Naive thymus-derived CD8-positive, alpha-beta T cell (primary cell): ENCODE data around the gene KCNK5. TPM values are rescaled to one million over a fixed set of nuclear protein-coding genes. Genes with fewer than 3 reads are reported as not detected.

Experiments used
- ATAC-seq, 2 donors: fragments of 150-1000 bp; cut with Tn5 transposase in 1 of 2; sonication (Bioruptor Pico), chemical (Tn5 transposase) in 1 of 2; 1 replicate in 1 of 2; 2 replicates in 1 of 2; pipeline ENCODE4 v1.10.0; 2021; ENCODE audit warnings: mild to moderate bottlenecking in 2 of 2, moderate library complexity in 2 of 2
- POLR2A ChIA-PET: fragments of 350-600 bp; sonication (Branson Sonifier 250); formaldehyde crosslinking; loops from one replicate; lab custom pipeline; 2021; ENCODE audit warnings: antibody characterized with exemption; lab: Charles Lee
- DNase-seq, 10 donors: peaks; one replicate each; pipeline versions ENCODE4 v3.0.0 to v3.0.0-alpha.2; 2020 to 2022
- H3K27ac Mint-ChIP-seq, 10 donors: one replicate each; pipeline ENCODE4 v1.8.0; 2020 to 2022; ENCODE audit warnings: mild to moderate bottlenecking in 10 of 10, mixed read lengths in 10 of 10, moderate library complexity in 4 of 10, inconsistent platforms in 1 of 10
- H3K27me3 Mint-ChIP-seq, 5 donors: one replicate each; pipeline ENCODE4 v1.8.0; 2021 to 2022; ENCODE audit warnings: mixed read lengths in 5 of 5
- H3K36me3 Mint-ChIP-seq, 3 donors: one replicate each; pipeline ENCODE4 v1.8.0; 2020 to 2022; ENCODE audit warnings: mixed read lengths in 3 of 3, mild to moderate bottlenecking in 2 of 3, inconsistent platforms in 1 of 3
- H3K4me1 Mint-ChIP-seq, 4 donors: one replicate each; pipeline ENCODE4 v1.8.0; 2021 to 2022; ENCODE audit warnings: mixed read lengths in 4 of 4
- H3K4me3 Mint-ChIP-seq, 10 donors: one replicate each; pipeline ENCODE4 v1.8.0; 2020 to 2022; ENCODE audit warnings: mild to moderate bottlenecking in 10 of 10, mixed read lengths in 10 of 10, moderate library complexity in 6 of 10, inconsistent platforms in 1 of 10
- H3K9me3 Mint-ChIP-seq, 9 donors: one replicate each; pipeline ENCODE4 v1.8.0; 2020 to 2022; ENCODE audit warnings: mixed read lengths in 9 of 9, mild to moderate bottlenecking in 3 of 9, inconsistent platforms in 1 of 9, moderate library complexity in 1 of 9
- polyA plus RNA-seq, 3 donors: library from polyadenylated mRNA; unstranded; fragments of 300-500 nt; fragmentation: Illumina TruSeq; gene quantifications; one replicate each; pipeline ENCODE4 v1.2.3, GENCODE V29; 2021
- total RNA-seq, 8 experiments: library from RNA in 2 of 8; stranded (reverse) in 2 of 8; gene quantifications; one replicate each; pipeline ENCODE4 v1.2.3 and lab custom pipeline; 2021 to 2026

The KCNK5 gene
- total and polyA plus RNA-seq, 5 experiments from 2014 or later: 0.11 to 0.16 TPM; not detected in 3

GRCh38 chr6:39188571-39188970, 40.7 kb downstream of the KCNK5 start:
- DNase-seq (no peak), ATAC-seq (no peak)
- Mint-ChIP-seq H3K9me3 (no peaks in the 10 kb centered on the region), H3K27ac (peak overlapping the region in 4 of 10 donors; percentile 10 to 72 (median 21)), H3K4me3 (no peak overlapping the region), H3K36me3 (no peaks in the 10 kb centered on the region), H3K4me1 (peaks cover 4 to 8% (median 5%) of the 10 kb centered on the region in 4 donors), H3K27me3 (no peaks in the 10 kb centered on the region)
- POLR2A ChIA-PET: no interaction called here

GRCh38 chr6:39188098-39188450, 41.2 kb downstream of the KCNK5 start:
- POLR2A ChIA-PET: no interaction called here
- Mint-ChIP-seq H3K27me3 (no peaks in the 10 kb centered on the region), H3K27ac (peak overlapping the region in 1 of 10 donors; percentile 31)

GRCh38 chr6:39184906-39185580, 44.2 kb downstream of the KCNK5 start:
- H3K36me3 Mint-ChIP-seq: no peaks in the 10 kb centered on the region
- H3K27ac Mint-ChIP-seq: no peak overlapping the region
- POLR2A ChIA-PET: no interaction called here
- H3K4me1 Mint-ChIP-seq: peaks cover 4 to 8% (median 5%) of the 10 kb centered on the region in 4 donors
- no peak overlapping the region for H3K4me3 Mint-ChIP-seq
- no peak for ATAC-seq
- no peaks in the 10 kb centered on the region for H3K9me3 Mint-ChIP-seq
- H3K27me3 Mint-ChIP-seq: no peaks in the 10 kb centered on the region
- DNase-seq: no peak

More at GRCh38 chr6:39188098-39188450, 41.2 kb downstream of the KCNK5 start:
- H3K4me3 Mint-ChIP-seq: no peak overlapping the region
- H3K36me3 Mint-ChIP-seq: no peaks in the 10 kb centered on the region
- DNase-seq (no peak), ATAC-seq (no peak)
- H3K4me1 Mint-ChIP-seq: peaks cover 4 to 8% (median 5%) of the 10 kb centered on the region in 4 donors
- H3K9me3 Mint-ChIP-seq: no peaks in the 10 kb centered on the region

DNA sequence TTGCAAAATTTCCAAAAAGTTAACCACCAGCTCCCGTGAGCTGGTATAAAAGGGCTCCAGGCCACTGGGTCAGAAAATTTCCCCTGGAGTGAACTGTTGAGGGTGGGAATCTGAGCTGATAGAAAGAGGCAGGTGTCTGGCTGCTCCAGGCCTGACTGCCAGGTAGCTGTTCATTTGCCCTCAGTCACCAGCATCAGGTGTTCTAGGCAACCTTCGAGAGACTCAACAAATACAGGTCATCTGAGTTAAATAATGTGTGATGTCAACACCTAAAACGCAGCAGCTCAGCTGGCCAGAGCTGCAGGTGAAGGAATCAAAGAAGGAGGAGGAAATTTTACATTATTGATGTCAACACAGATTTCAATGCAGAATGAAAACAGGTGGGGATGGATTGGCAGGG, 46.7 kb downstream of the KCNK5 start:
- POLR2A ChIA-PET: no interaction called here
- no peak overlapping the region for H3K27ac Mint-ChIP-seq
- H3K4me1 Mint-ChIP-seq: no peaks in the 10 kb centered on the region

DNA sequence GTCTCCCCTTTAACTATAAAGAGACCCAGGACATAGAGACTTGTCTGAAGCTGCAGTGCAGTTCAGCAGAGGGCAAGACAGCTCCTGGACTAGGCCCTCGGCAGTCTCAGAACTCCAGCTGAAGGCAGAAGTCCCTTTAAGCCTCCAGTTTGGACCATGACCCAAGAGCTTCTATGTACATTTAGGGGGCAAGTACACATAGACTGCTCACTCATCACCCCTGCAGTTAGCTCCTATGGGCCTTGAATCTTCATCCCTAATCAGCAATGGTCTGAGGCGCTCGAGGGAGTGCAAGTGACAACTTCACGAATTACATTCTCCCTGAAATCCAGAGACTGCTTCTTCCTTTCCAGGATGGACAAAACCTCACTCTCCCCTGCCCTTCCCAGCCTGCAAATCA, 47.4 kb downstream of the KCNK5 start:
- Mint-ChIP-seq H3K4me1 (no peaks in the 10 kb centered on the region), H3K9me3 (peaks cover 0 to 18% (median 10%) of the 10 kb centered on the region in 9 donors), H3K4me3 (no peak overlapping the region), H3K36me3 (peaks cover 0 to 16% (median 4%) of the 10 kb centered on the region in 3 donors), H3K27me3 (no peaks in the 10 kb centered on the region), H3K27ac (no peak overlapping the region)
- no peak for ATAC-seq
- DNase-seq: no peak
- POLR2A ChIA-PET: no interaction called here

More for the DNA sequence above, 46.7 kb downstream of the KCNK5 start:
- ATAC-seq: no peak
- no peak for DNase-seq
- Mint-ChIP-seq H3K36me3 (peaks cover 0 to 9% (median 2%) of the 10 kb centered on the region in 3 donors), H3K9me3 (peaks cover 0 to 11% (median 2%) of the 10 kb centered on the region in 9 donors), H3K27me3 (no peaks in the 10 kb centered on the region), H3K4me3 (no peak overlapping the region)

DNA sequence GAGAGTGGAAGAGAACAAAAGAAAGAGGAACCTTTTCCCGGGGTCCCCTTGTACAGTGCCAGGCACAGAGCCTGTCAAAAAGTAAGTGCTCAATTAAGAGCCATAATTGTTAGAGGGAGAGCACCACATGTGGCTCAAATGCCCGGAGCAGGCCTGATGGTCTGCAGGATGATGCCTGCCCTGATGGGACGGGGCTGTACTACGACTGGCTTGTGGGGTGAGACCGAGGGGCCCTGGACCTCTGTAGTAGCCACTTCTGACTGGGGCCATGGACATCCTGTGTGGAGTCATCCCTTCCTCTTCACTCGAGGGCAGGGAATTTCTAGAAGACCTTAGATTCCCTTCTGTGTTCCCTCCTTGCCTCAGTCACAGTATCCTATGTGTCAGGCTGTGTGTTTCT, 47.9 kb downstream of the KCNK5 start:
- H3K9me3 Mint-ChIP-seq: peaks cover 0 to 22% (median 12%) of the 10 kb centered on the region in 9 donors
- POLR2A ChIA-PET: no interaction called here
- no peak for DNase-seq
- H3K4me3 Mint-ChIP-seq: no peak overlapping the region
- peaks cover 0 to 19% (median 4%) of the 10 kb centered on the region in 3 donors for H3K36me3 Mint-ChIP-seq
- ATAC-seq: no peak
- no peaks in the 10 kb centered on the region for H3K27me3 Mint-ChIP-seq
- H3K27ac Mint-ChIP-seq: no peak overlapping the region
- no peaks in the 10 kb centered on the region for H3K4me1 Mint-ChIP-seq

- Mint-ChIP-seq H3K9me3 (peaks cover 0 to 22% (median 15%) of the 10 kb centered on the region in 9 donors), H3K4me3 (no peak overlapping the region), H3K4me1 (no peaks in the 10 kb centered on the region), H3K27ac (no peak overlapping the region), H3K27me3 (no peaks in the 10 kb centered on the region), H3K36me3 (peaks cover 0 to 19% (median 4%) of the 10 kb centered on the region in 3 donors)
- DNase-seq (peak in 1 of 10 donors; percentile 19), ATAC-seq (no peak)
- POLR2A ChIA-PET: no interaction called here
These were observed 50.5 kb downstream of the KCNK5 start for GRCh38 chr6:39178804-39179203.

- no peak for DNase-seq
- H3K4me1 Mint-ChIP-seq: no peaks in the 10 kb centered on the region
These were observed 51.0 kb downstream of the KCNK5 start for GRCh38 chr6:39178235-39178634.

GRCh38 chr6:39177130-39177529, 52.1 kb downstream of the KCNK5 start:
- POLR2A ChIA-PET: no interaction called here
- H3K4me3 Mint-ChIP-seq: no peak overlapping the region
- H3K4me1 Mint-ChIP-seq: no peaks in the 10 kb centered on the region
- peaks cover 0 to 22% (median 16%) of the 10 kb centered on the region in 9 donors for H3K9me3 Mint-ChIP-seq
- no peak overlapping the region for H3K27ac Mint-ChIP-seq
- H3K36me3 Mint-ChIP-seq: peaks cover 0 to 19% (median 4%) of the 10 kb centered on the region in 3 donors
- DNase-seq (no peak), ATAC-seq (no peak)
- no peaks in the 10 kb centered on the region for H3K27me3 Mint-ChIP-seq

More at GRCh38 chr6:39178235-39178634, 51.0 kb downstream of the KCNK5 start:
- Mint-ChIP-seq H3K36me3 (peaks cover 0 to 19% (median 4%) of the 10 kb centered on the region in 3 donors), H3K4me3 (no peak overlapping the region), H3K27ac (no peak overlapping the region), H3K27me3 (no peaks in the 10 kb centered on the region), H3K9me3 (peaks cover 0 to 22% (median 16%) of the 10 kb centered on the region in 9 donors)
- POLR2A ChIA-PET: no interaction called here
- ATAC-seq: no peak

DNA sequence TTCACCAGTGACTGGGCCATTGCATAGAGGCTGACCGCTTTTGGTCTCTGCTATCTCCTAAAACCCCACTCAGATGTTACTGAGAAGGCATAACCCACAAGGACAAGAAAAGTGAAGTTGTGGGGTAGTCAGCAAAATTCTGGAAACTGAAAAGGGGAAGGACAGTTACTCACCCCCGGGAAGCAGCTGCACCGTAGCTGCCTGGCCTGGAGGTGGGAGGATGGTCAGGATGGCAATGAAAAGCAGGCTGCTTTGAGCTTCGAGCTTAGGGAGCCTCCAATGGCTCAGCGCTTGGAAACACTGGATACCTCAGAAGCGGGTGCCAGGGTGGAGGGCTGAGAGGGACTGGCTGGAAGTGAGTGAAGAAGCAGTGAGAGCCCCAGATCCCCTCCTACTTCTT, 56.0 kb downstream of the KCNK5 start:
- no peak for ATAC-seq
- Mint-ChIP-seq H3K4me3 (no peak overlapping the region), H3K27me3 (no peaks in the 10 kb centered on the region), H3K27ac (no peak overlapping the region), H3K9me3 (peaks cover 3 to 21% (median 14%) of the 10 kb centered on the region in 9 donors), H3K4me1 (no peaks in the 10 kb centered on the region), H3K36me3 (peaks cover 0 to 12% (median 9%) of the 10 kb centered on the region in 3 donors)
- POLR2A ChIA-PET: no interaction called here
- DNase-seq: no peak

DNA sequence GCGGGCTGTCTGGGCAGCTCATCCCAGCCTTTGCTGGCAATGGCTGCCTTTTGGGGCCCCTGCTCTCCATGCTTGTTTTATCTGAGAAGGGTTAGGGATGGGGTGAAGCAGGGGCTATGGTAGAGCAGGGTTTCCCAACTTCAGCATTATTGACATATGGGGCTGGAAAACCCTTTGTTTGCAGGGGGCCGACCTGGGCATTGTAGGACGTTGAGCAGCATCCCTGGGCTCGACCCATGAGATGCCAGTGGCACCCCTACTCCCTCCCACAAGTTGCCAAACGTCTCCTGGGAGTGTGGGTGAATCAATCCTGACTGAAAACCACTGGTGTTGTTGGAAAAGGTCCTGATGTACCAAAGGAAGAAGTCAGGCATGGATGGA, 56.9 kb downstream of the KCNK5 start:
- peaks cover 3 to 17% (median 10%) of the 10 kb centered on the region in 9 donors for H3K9me3 Mint-ChIP-seq
- no peak overlapping the region for H3K4me3 Mint-ChIP-seq
- ATAC-seq (no peak), DNase-seq (no peak)
- no peak overlapping the region for H3K27ac Mint-ChIP-seq
- peaks cover 0 to 1% (median 0%) of the 10 kb centered on the region in 5 donors for H3K27me3 Mint-ChIP-seq
- POLR2A ChIA-PET: no interaction called here
- H3K4me1 Mint-ChIP-seq: no peaks in the 10 kb centered on the region
- H3K36me3 Mint-ChIP-seq: peaks cover 0 to 7% (median 5%) of the 10 kb centered on the region in 3 donors

- Mint-ChIP-seq H3K27ac (no peak overlapping the region), H3K9me3 (peaks cover under 1 to 10% (median 4%) of the 10 kb centered on the region in 9 donors), H3K4me3 (no peak overlapping the region), H3K36me3 (peaks cover 0 to 4% (median 2%) of the 10 kb centered on the region in 3 donors), H3K27me3 (peaks cover 0 to 2% (median 1%) of the 10 kb centered on the region in 5 donors), H3K4me1 (peaks cover 0 to 2% (median under 1%) of the 10 kb centered on the region in 4 donors)
- no peak for ATAC-seq
- POLR2A ChIA-PET: no interaction called here
- DNase-seq: no peak
These were observed 57.5 kb downstream of the KCNK5 start for GRCh38 chr6:39171489-39172376.

DNA sequence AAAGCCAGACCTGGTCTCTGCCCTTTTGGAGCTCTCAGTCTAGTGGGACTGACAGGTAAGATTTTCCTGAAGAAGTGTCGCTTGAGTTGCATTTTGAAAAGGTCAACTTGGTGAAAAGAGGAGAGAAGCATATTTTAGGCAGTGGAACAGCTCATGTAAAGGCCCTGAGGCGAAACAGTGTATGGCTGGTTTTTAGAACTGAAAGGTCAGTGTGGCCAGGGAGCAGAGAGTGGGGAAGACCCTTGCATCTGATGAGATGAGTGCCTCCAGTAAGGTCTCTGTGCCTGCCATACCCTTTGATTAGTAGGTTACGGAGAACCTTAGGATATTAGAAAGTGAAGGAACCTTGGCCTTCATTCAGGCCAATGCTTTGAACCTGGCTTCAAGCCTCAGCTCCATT, 58.4 kb downstream of the KCNK5 start:
- H3K27me3 Mint-ChIP-seq: peaks cover 0 to 6% (median 1%) of the 10 kb centered on the region in 5 donors

More for the DNA sequence above, 58.4 kb downstream of the KCNK5 start:
- no peak for DNase-seq
- peaks cover 0 to 5% (median 4%) of the 10 kb centered on the region in 4 donors for H3K4me1 Mint-ChIP-seq
- no peak overlapping the region for H3K27ac Mint-ChIP-seq
- peaks cover 0 to 9% (median 3%) of the 10 kb centered on the region in 9 donors for H3K9me3 Mint-ChIP-seq
- H3K36me3 Mint-ChIP-seq: peaks cover 0 to 4% (median 0%) of the 10 kb centered on the region in 3 donors
- ATAC-seq: no peak
- no peak overlapping the region for H3K4me3 Mint-ChIP-seq
- POLR2A ChIA-PET: no interaction called here
